K562 (cell line): ENCODE data around the gene FAM83F. TPM values are rescaled to one million over a fixed set of nuclear protein-coding genes. Genes with fewer than 3 reads are reported as not detected.
A peak's percentile ranks its signal among the peaks of the same experiment; 100 is the strongest.

Experiments used
- CAMTA2 ChIP-seq: fragments of 250-450 bp; sonication (Bioruptor Pico); conservative IDR thresholded peaks from 2 replicates; pipeline ENCODE4 v1.5.1; 2022
- CREB3L1 ChIP-seq: fragments of 450-650 bp; IDR thresholded peaks from 2 replicates; pipeline ENCODE4 v1.6.1; 2014; ENCODE audit warnings: low read depth, mild to moderate bottlenecking, moderate library complexity, borderline replicate concordance
- FOSL1 ChIP-seq: fragments of 200-800 bp; sonication (Bioruptor generic); conservative IDR thresholded peaks from 2 replicates; pipeline ENCODE4 v1.6.1; 2016; ENCODE audit warnings: missing genetic modification characterization, missing compliant biosample characterization
- FOXK1 ChIP-seq: sonication (generic); formaldehyde crosslinking; IDR thresholded peaks from 2 replicates; pipeline ENCODE4 v1.8.0; 2022; ENCODE audit warnings: missing genetic modification reagents, mild to moderate bottlenecking, borderline replicate concordance
- GTF3C2 ChIP-seq: IDR thresholded peaks from 3 replicates; pipeline ENCODE4 v1.6.1; 2011; ENCODE audit warnings: borderline replicate concordance, mild to moderate bottlenecking, moderate library complexity; ENCODE audit not compliant: insufficient read length; ENCODE audit errors: extremely low read depth
- HDAC3 ChIP-seq: fragments of 450-650 bp; IDR thresholded peaks from 2 replicates; pipeline ENCODE4 v1.6.1; 2018; ENCODE audit warnings: borderline replicate concordance, mild to moderate bottlenecking, moderate library complexity; ENCODE audit not compliant: partially characterized antibody
- KLF6 ChIP-seq: fragments of 250-450 bp; sonication (Bioruptor Pico); IDR thresholded peaks from 2 replicates; pipeline ENCODE4 v1.4.0; 2020; ENCODE audit warnings: mild to moderate bottlenecking, moderate library complexity, borderline replicate concordance
- MED1 ChIP-seq: sonication (generic); formaldehyde crosslinking; IDR thresholded peaks from 2 replicates; pipeline ENCODE4 v1.8.1; 2023; ENCODE audit warnings: missing genetic modification reagents, borderline replicate concordance
- POLR3A ChIP-seq: IDR thresholded peaks from 2 replicates; pipeline ENCODE4 v1.6.1; 2011; ENCODE audit warnings: borderline replicate concordance, mild to moderate bottlenecking, moderate library complexity; ENCODE audit not compliant: insufficient read length, insufficient read depth; ENCODE audit errors: extremely low read depth
- RCOR1 ChIP-seq, 2 experiments: IDR thresholded peaks; 2 replicates each; pipeline ENCODE4 v1.6.1; 2012; ENCODE audit warnings: low read depth in 2 of 2, low read length in 2 of 2, borderline replicate concordance in 1 of 2, improper control_type of control experiment in 1 of 2
- ZBTB49 ChIP-seq: sonication (generic); formaldehyde crosslinking; IDR thresholded peaks from 2 replicates; pipeline ENCODE4 v1.8.0; 2022; ENCODE audit warnings: missing genetic modification reagents, mild to moderate bottlenecking, borderline replicate concordance
- ZFP1 ChIP-seq: fragments of 450-650 bp; formaldehyde crosslinking; IDR thresholded peaks from 2 replicates; pipeline ENCODE4 v1.4.0; 2020; ENCODE audit warnings: mild to moderate bottlenecking, mixed read lengths
- ZNF174 ChIP-seq: fragments of 250-450 bp; sonication (Bioruptor Pico); IDR thresholded peaks from 2 replicates; pipeline ENCODE4 v1.4.0; 2020; ENCODE audit warnings: mild to moderate bottlenecking
- ZNF274 ChIP-seq: IDR thresholded peaks from 2 replicates; pipeline ENCODE4 v1.6.1; 2011; ENCODE audit warnings: low read depth, mild to moderate bottlenecking, low read length, moderate library complexity, borderline replicate concordance
- ZNF584 ChIP-seq: fragments of 200-800 bp; sonication (Bioruptor generic); IDR thresholded peaks from 2 replicates; pipeline ENCODE4 v1.6.1; 2016; ENCODE audit warnings: low read depth, mild to moderate bottlenecking, missing genetic modification characterization, missing compliant biosample characterization
- ZNF668 ChIP-seq: fragments of 250-450 bp; sonication (Bioruptor Pico); IDR thresholded peaks from 2 replicates; pipeline ENCODE4 v1.8.0; 2022; ENCODE audit warnings: mild to moderate bottlenecking, inconsistent platforms
- ZNF740 ChIP-seq, 3 experiments: fragments of 200-800 bp in 1 of 3; sonication (Bioruptor generic) in 1 of 3; sonication (generic) in 1 of 3; formaldehyde crosslinking in 1 of 3; IDR thresholded peaks; 2 replicates each; pipeline versions ENCODE4 v1.6.1 to v1.8.0; 2016 to 2022; ENCODE audit warnings: mild to moderate bottlenecking in 2 of 3, missing compliant biosample characterization in 2 of 3, missing genetic modification characterization in 2 of 3, missing genetic modification reagents in 1 of 3
- polyA plus RNA-seq, 8 experiments: library from polyadenylated mRNA; depleted of rRNA in 4 of 8; stranded (reverse) in 5 of 8; unstranded in 3 of 8; fragments of >200 nt; fragmentation: Nextera tagmentation in 2 of 8; fragmentation: Illumina TruSeq in 1 of 8; extraction: Ambion mirVana in 2 of 8; extraction: Trizol in 1 of 8; gene quantifications; 2 replicates each; pipeline versions ENCODE4 v1.2.1 to v1.2.3, GENCODE V29; 2011 to 2014; ENCODE audit warnings: inconsistent platforms in 1 of 8, missing spikeins in 1 of 8
- total RNA-seq, 7 experiments: library from RNA; depleted of rRNA in 6 of 7; stranded (reverse); fragments of >200 nt in 6 of 7; fragmentation: Illumina TruSeq in 2 of 7; extraction: Trizol in 2 of 7; gene quantifications; 2 replicates each; pipeline versions ENCODE4 v1.2.1 to v1.2.3, GENCODE V29; 2011 to 2021; ENCODE audit warnings: low replicate concordance in 1 of 7

Gene FAM83F
- total and polyA plus RNA-seq, 9 of the 15 experiments (the other 6 are each of a cell fraction or from before 2014, with no cell fraction given) = under 0.01 to 0.13 (median 0.04) TPM; not detected in 1

- no peak for TF ChIP-seq ZBTB49 (CRISPR knock-in tag)
- TF ChIP-seq FOXK1 (CRISPR knock-in tag) = no peak
- TF ChIP-seq ZNF668 = no peak
- no peak for TF ChIP-seq POLR3A
- TF ChIP-seq HDAC3 = peak; percentile 64
- TF ChIP-seq FOSL1 = peak; percentile 96
- no peak for TF ChIP-seq MED1
- no peak for TF ChIP-seq ZNF174 (CRISPR knock-in tag)
- TF ChIP-seq ZNF274 = no peak
- no peak for TF ChIP-seq GTF3C2
- TF ChIP-seq CREB3L1 = no peak
- no peak for TF ChIP-seq CAMTA2
- peak in 1 of 2 experiments; percentile 48; a peak in 1 of 4 replicates for TF ChIP-seq RCOR1 (IDR thresholded peaks at IDR 0.05; ENCODE audit: borderline replicate concordance in 1 of 2, low read depth in 2 of 2, low read length in 2 of 2)
- no peak for TF ChIP-seq ZFP1 (CRISPR knock-in tag)
- TF ChIP-seq ZNF740 (CRISPR knock-in tag; IDR thresholded peaks at IDR 0.05) = no peak
- no peak for TF ChIP-seq ZNF740 (tag; IDR thresholded peaks at IDR 0.05)
- no peak for TF ChIP-seq ZNF584 (CRISPR knock-in tag)
- no peak for TF ChIP-seq KLF6 (CRISPR knock-in tag)
Observed at GRCh38 chr22:39960791-39961746, 33.7 kb upstream of the FAM83F start (continued).
